Thyroid gland (tissue), 4 donors: Measurements from ENCODE around the gene SYNJ2. TPM values are rescaled to one million over a fixed set of nuclear protein-coding genes. Genes with fewer than 3 reads are reported as not detected.

ENCODE experiments used
- DNase-seq, 2 donors: peaks; one replicate each; pipeline ENCODE4 v3.0.0-alpha.2; 2019
- H3K27ac ChIP-seq, 3 donors: fragments of 200-600 bp; sonication (generic); 1 replicate in 2 of 3; 2 replicates in 1 of 3; pipeline ENCODE4 v1.5.1; 2016 to 2019; ENCODE audit warnings: mild to moderate bottlenecking in 1 of 3, moderate library complexity in 1 of 3
- H3K27me3 ChIP-seq: fragments of 200-600 bp; sonication (generic); one replicate; pipeline ENCODE4 v1.5.1; 2019
- H3K36me3 ChIP-seq, 2 donors: fragments of 200-600 bp; sonication (generic); one replicate each; pipeline ENCODE4 v1.5.1; 2016 to 2019
- H3K4me1 ChIP-seq, 2 donors: fragments of 200-600 bp; sonication (generic); one replicate each; pipeline ENCODE4 v1.5.1; 2017 to 2019
- H3K4me3 ChIP-seq, 3 donors: fragments of 200-600 bp; sonication (generic); replicated peaks in 1 of 3; 1 replicate in 2 of 3; 2 replicates in 1 of 3; pipeline ENCODE4 v1.5.1; 2016; ENCODE audit warnings: mild to moderate bottlenecking in 1 of 3
- H3K9me3 ChIP-seq: fragments of 200-600 bp; sonication (generic); one replicate; pipeline ENCODE4 v1.5.1; 2017
- CTCF ChIP-seq, 6 experiments: fragments of 200-600 bp in 3 of 6; fragments of 450-650 bp in 3 of 6; sonication (generic) in 3 of 6; IDR thresholded peaks; one replicate each; pipeline ENCODE4 v1.5.1; 2016 to 2019; ENCODE audit warnings: antibody characterized with exemption in 6 of 6, mild to moderate bottlenecking in 2 of 6, inconsistent platforms in 1 of 6, moderate library complexity in 1 of 6
- POLR2A ChIP-seq, 2 donors: fragments of 450-650 bp; IDR thresholded peaks; one replicate each; pipeline ENCODE4 v1.6.1; 2017; ENCODE audit warnings: antibody characterized with exemption in 2 of 2, mild to moderate bottlenecking in 2 of 2, moderate library complexity in 1 of 2
- WGBS, 2 donors: methylation state at CpG; one replicate each; pipeline ENCODE4 v1.1.5; 2017; 5-methylcytosine and 5-hydroxymethylcytosine counted together
- intact Hi-C: fragments of 100-400 bp; cut with DNase I; formaldehyde crosslinking; loops from one replicate; pipeline ENCODE4 v1.15.1; 2023
- total RNA-seq, 4 donors: library from RNA; depleted of rRNA; stranded (reverse); fragments of >200 nt; gene quantifications; one replicate each; pipeline ENCODE4 v1.2.3, GENCODE V29; 2016

SYNJ2 gene
- total RNA-seq, 4 donors from 2014 or later: 11.3 to 22.7 (median 13.5) TPM

- TF ChIP-seq CTCF (IDR thresholded peaks at IDR 0.05) (no peak), POLR2A (IDR thresholded peaks at IDR 0.05) (no peak)
- DNase-seq: no peak
- Histone ChIP-seq H3K27me3 (no peaks in the 10 kb centered on the region), H3K4me1 (peaks cover 0 to 9% of the 10 kb centered on the region in 2 donors), H3K4me3 (no peak overlapping the region), H3K27ac (no peak overlapping the region), H3K9me3 (no peaks in the 10 kb centered on the region), H3K36me3 (peaks cover 0 to 3% of the 10 kb centered on the region in 2 donors)
- intact Hi-C loops: loop anchor here (10.0 kb wide), 1 partner anchor 422 kb away; no protein-coding TSS in a partner anchor
- WGBS, 2 donors: 95 to 97% methylated on average over 18 of the region's 18 CpGs
Observed at GRCh38 chr6:158076548-158076947, 94.9 kb downstream of the SYNJ2 start.

DNA sequence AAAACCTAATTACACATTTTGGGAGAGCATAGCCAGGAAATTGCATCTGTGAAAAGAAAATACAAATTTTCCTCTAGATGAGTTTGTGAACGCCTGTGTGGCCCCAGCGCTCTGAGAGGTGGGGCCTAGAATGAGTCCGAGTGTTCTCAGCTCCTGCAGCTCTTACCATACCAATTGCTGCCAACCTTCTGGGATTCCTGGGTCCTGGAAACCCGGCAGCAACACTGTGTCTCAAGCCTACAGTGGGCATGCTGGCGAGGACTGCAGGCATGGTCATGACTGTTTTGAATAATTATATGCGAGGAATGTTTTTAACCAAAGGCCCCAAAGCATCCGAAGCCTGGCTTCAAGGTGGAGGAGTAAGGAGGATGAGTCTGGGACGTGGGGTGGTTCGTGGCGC is 96.0 kb downstream of the SYNJ2 start:
- peaks cover 0 to 3% of the 10 kb centered on the region in 2 donors for H3K36me3 ChIP-seq
- no peak overlapping the region for H3K4me3 ChIP-seq
- H3K9me3 ChIP-seq: no peaks in the 10 kb centered on the region
- H3K27ac ChIP-seq: no peak overlapping the region
- no peaks in the 10 kb centered on the region for H3K27me3 ChIP-seq
- TF ChIP-seq CTCF (IDR thresholded peaks at IDR 0.05): no peak
- no peak for DNase-seq
- WGBS, 2 donors: 90 to 95% methylated on average over 10 of the region's 10 CpGs
- no peaks in the 10 kb centered on the region for H3K4me1 ChIP-seq
- intact Hi-C loops: loop anchor here (10.0 kb wide), 1 partner anchor 423 kb away; no protein-coding TSS in a partner anchor

DNA sequence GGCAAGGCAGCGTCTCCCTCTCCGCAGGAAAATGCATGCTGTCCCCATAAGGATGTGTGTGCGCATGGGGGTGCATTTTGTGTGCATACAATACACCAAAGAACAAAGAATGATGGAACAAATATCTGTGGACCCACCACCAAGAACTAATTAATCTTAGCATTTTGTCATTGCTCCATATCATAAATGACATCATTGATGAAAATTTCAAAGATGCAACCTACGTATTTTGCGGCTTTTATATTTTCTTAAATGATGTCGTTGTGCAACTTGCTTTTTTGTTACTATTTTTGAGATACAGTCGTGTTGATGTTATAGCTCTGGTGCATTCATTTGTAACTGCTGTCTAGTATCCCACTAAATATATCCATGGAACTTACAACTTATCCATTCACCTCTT is 96.7 kb downstream of the SYNJ2 start:
- H3K27ac ChIP-seq: no peak overlapping the region
- peaks cover 0 to 3% of the 10 kb centered on the region in 2 donors for H3K36me3 ChIP-seq
- 80 to 91% methylated on average over 7 of the region's 7 CpGs for WGBS, 2 donors
- no peak for TF ChIP-seq POLR2A (IDR thresholded peaks at IDR 0.05)
- TF ChIP-seq CTCF (IDR thresholded peaks at IDR 0.05): no peak
- no peaks in the 10 kb centered on the region for H3K27me3 ChIP-seq
- no peaks in the 10 kb centered on the region for H3K9me3 ChIP-seq
- H3K4me1 ChIP-seq: no peaks in the 10 kb centered on the region
- intact Hi-C loops: loop anchor here (10.0 kb wide), 1 partner anchor 424 kb away; no protein-coding TSS in a partner anchor
- H3K4me3 ChIP-seq: no peak overlapping the region
- DNase-seq: no peak

- no peaks in the 10 kb centered on the region for H3K27me3 ChIP-seq
- 87 to 91% methylated on average over 18 of the region's 18 CpGs for WGBS, 2 donors
- no peak overlapping the region for H3K4me3 ChIP-seq
- no peaks in the 10 kb centered on the region for H3K9me3 ChIP-seq
- intact Hi-C loops: no loop called here
- H3K4me1 ChIP-seq: peaks cover 9 to 12% of the 10 kb centered on the region in 2 donors
- no peak for DNase-seq
- no peak for TF ChIP-seq POLR2A (IDR thresholded peaks at IDR 0.05)
- TF ChIP-seq CTCF (IDR thresholded peaks at IDR 0.05): no peak
- no peak overlapping the region for H3K27ac ChIP-seq
- peaks cover 0 to 3% of the 10 kb centered on the region in 2 donors for H3K36me3 ChIP-seq
Observed at GRCh38 chr6:158080849-158081656, 99.4 kb downstream of the SYNJ2 start.

DNA sequence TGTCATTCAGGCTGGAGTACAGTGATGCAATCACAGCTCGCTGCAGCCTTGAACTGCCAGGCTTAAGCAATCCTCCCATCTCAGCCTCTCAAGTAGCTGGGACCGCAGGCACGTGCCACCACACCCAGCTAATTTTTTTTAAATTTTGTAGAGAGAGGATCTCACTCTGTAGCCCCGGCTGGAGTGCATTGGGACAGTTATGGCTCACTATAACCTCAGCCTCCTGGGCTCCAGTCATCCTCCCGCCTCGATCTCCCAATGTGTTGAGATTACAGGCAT is 99.9 kb downstream of the SYNJ2 start:
- Histone ChIP-seq H3K9me3 (no peaks in the 10 kb centered on the region), H3K27ac (no peak overlapping the region), H3K36me3 (peaks cover 0 to 3% of the 10 kb centered on the region in 2 donors), H3K4me3 (no peak overlapping the region), H3K4me1 (peaks cover 12 to 15% of the 10 kb centered on the region in 2 donors), H3K27me3 (no peaks in the 10 kb centered on the region)
- no peak for TF ChIP-seq POLR2A (IDR thresholded peaks at IDR 0.05)
- no peak for TF ChIP-seq CTCF (IDR thresholded peaks at IDR 0.05)
- intact Hi-C loops: no loop called here
- DNase-seq: no peak
- 90 to 92% methylated on average over 6 of the region's 6 CpGs for WGBS, 2 donors
